CD8-positive, alpha-beta memory T cell (primary cell): ENCODE data around the gene ANKRD44. TPM values are rescaled to one million over a fixed set of nuclear protein-coding genes. Genes with fewer than 3 reads are reported as not detected.

Source experiments
- CTCF ChIA-PET: fragments of 350-600 bp; sonication (Branson Sonifier 250); formaldehyde crosslinking; loops from one replicate; lab custom pipeline; 2021; ENCODE audit warnings: antibody characterized with exemption; lab: Charles Lee
- POLR2A ChIA-PET: fragments of 350-600 bp; sonication (Branson Sonifier 250); formaldehyde crosslinking; loops from one replicate; lab custom pipeline; 2021; ENCODE audit warnings: antibody characterized with exemption; lab: Charles Lee
- DNase-seq, 5 donors: peaks; one replicate each; pipeline versions ENCODE4 v3.0.0 to v3.0.0-alpha.2; 2020 to 2022; ENCODE audit warnings: mixed read lengths in 1 of 5
- H3K27ac ChIP-seq: one replicate; pipeline ENCODE4 v1.7.0; 2013; ENCODE audit warnings: low read depth, mild to moderate bottlenecking, low read length, moderate library complexity
- H3K27me3 ChIP-seq: 2 replicates; pipeline ENCODE4 v1.7.0; 2013; ENCODE audit warnings: low read length, mild to moderate bottlenecking; ENCODE audit not compliant: insufficient read depth, poor library complexity, severe bottlenecking
- H3K36me3 ChIP-seq: 2 replicates; pipeline ENCODE4 v1.7.0; 2013; ENCODE audit warnings: mild to moderate bottlenecking, low read length, moderate library complexity; ENCODE audit not compliant: insufficient read depth
- H3K4me1 ChIP-seq: 2 replicates; pipeline ENCODE4 v1.7.0; 2013; ENCODE audit warnings: mild to moderate bottlenecking, low read length, moderate library complexity; ENCODE audit not compliant: insufficient read depth
- H3K4me3 ChIP-seq: 2 replicates; pipeline ENCODE4 v1.7.0; 2013; ENCODE audit warnings: mild to moderate bottlenecking, low read length
- H3K9me3 ChIP-seq: 2 replicates; pipeline ENCODE4 v1.7.0; 2013; ENCODE audit warnings: mild to moderate bottlenecking, low read length
- H3K27ac Mint-ChIP-seq, 8 donors: one replicate each; pipeline ENCODE4 v1.8.0; 2020 to 2021; ENCODE audit warnings: mixed read lengths in 8 of 8, mild to moderate bottlenecking in 6 of 8, inconsistent platforms in 3 of 8, moderate library complexity in 3 of 8
- H3K27me3 Mint-ChIP-seq, 2 donors: one replicate each; pipeline ENCODE4 v1.8.0; 2020 to 2021; ENCODE audit warnings: mixed read lengths in 2 of 2, mild to moderate bottlenecking in 1 of 2, moderate library complexity in 1 of 2
- H3K36me3 Mint-ChIP-seq, 3 donors: one replicate each; pipeline ENCODE4 v1.8.0; 2020 to 2021; ENCODE audit warnings: mixed read lengths in 3 of 3, inconsistent platforms in 1 of 3, mild to moderate bottlenecking in 1 of 3
- H3K4me1 Mint-ChIP-seq, 3 donors: one replicate each; pipeline ENCODE4 v1.8.0; 2020 to 2021; ENCODE audit warnings: mixed read lengths in 3 of 3, inconsistent platforms in 1 of 3, mild to moderate bottlenecking in 1 of 3
- H3K4me3 Mint-ChIP-seq, 7 donors: one replicate each; pipeline ENCODE4 v1.8.0; 2020 to 2021; ENCODE audit warnings: mixed read lengths in 7 of 7, mild to moderate bottlenecking in 6 of 7, moderate library complexity in 4 of 7, inconsistent platforms in 2 of 7
- H3K9me3 Mint-ChIP-seq, 5 donors: one replicate each; pipeline ENCODE4 v1.8.0; 2020 to 2022; ENCODE audit warnings: mixed read lengths in 5 of 5, mild to moderate bottlenecking in 3 of 5, moderate library complexity in 2 of 5, inconsistent platforms in 1 of 5
- polyA plus RNA-seq: library from polyadenylated mRNA; unstranded; fragments of 300-500 nt; fragmentation: Illumina TruSeq; gene quantifications from one replicate; pipeline ENCODE4 v1.2.3, GENCODE V29; 2021
- total RNA-seq, 2 experiments: library from RNA; stranded (reverse); gene quantifications; one replicate each; pipeline ENCODE4 v1.2.3, GENCODE V29; 2021

ANKRD44 gene
- total and polyA plus RNA-seq, 3 experiments from 2014 or later: 90.1 to 150 (median 142) TPM

GRCh38 chr2:197097578-197098366 is 212.8 kb downstream of the ANKRD44 start:
- ChIA-PET POLR2A (no interaction called here), CTCF (interaction anchor here (1.0 to 1.9 kb wide), 2 partner anchors 16 to 62 kb away, joined by 3 to 6 read pairs; no protein-coding TSS in a partner anchor)
- Histone ChIP-seq H3K27ac (no peak overlapping the region), H3K27me3 (no peaks in the 10 kb centered on the region), H3K4me1 (no peaks in the 10 kb centered on the region), H3K9me3 (no peaks in the 10 kb centered on the region), H3K4me3 (no peak overlapping the region), H3K36me3 (peaks cover 46% of the 10 kb centered on the region)
- no peak overlapping the region for H3K4me3 Mint-ChIP-seq
- H3K4me1 Mint-ChIP-seq: peaks cover 24 to 60% (median 51%) of the 10 kb centered on the region in 3 donors
- no peaks in the 10 kb centered on the region for H3K9me3 Mint-ChIP-seq
- DNase-seq: no peak
- H3K27me3 Mint-ChIP-seq: no peaks in the 10 kb centered on the region
- peaks cover 6 to 86% (median 35%) of the 10 kb centered on the region in 3 donors for H3K36me3 Mint-ChIP-seq
- H3K27ac Mint-ChIP-seq: peak overlapping the region in 5 of 8 donors; percentile 6 to 69 (median 17)

- no peak for DNase-seq
- H3K4me3 ChIP-seq: no peak overlapping the region
- CTCF ChIA-PET: interaction anchor here (1.9 kb wide), 1 partner anchor 17 kb away, joined by 6 read pairs; no protein-coding TSS in a partner anchor
- no peaks in the 10 kb centered on the region for H3K4me1 ChIP-seq
- peaks cover 52% of the 10 kb centered on the region for H3K36me3 ChIP-seq
- no peaks in the 10 kb centered on the region for H3K27me3 ChIP-seq
- Mint-ChIP-seq H3K27me3 (no peaks in the 10 kb centered on the region), H3K4me1 (peaks cover 21 to 53% (median 52%) of the 10 kb centered on the region in 3 donors), H3K27ac (peak overlapping the region in 3 of 8 donors; percentile 9 to 65 (median 18)), H3K9me3 (no peaks in the 10 kb centered on the region), H3K36me3 (peaks cover 9 to 87% (median 34%) of the 10 kb centered on the region in 3 donors), H3K4me3 (no peak overlapping the region)
- no peaks in the 10 kb centered on the region for H3K9me3 ChIP-seq
- POLR2A ChIA-PET: no interaction called here
- H3K27ac ChIP-seq: no peak overlapping the region
Observed at GRCh38 chr2:197096649-197097048, 213.9 kb downstream of the ANKRD44 start.

GRCh38 chr2:197092431-197092830 is 218.1 kb downstream of the ANKRD44 start:
- Histone ChIP-seq H3K4me1 (no peaks in the 10 kb centered on the region), H3K4me3 (no peak overlapping the region), H3K9me3 (no peaks in the 10 kb centered on the region), H3K27ac (no peak overlapping the region), H3K36me3 (peaks cover 38% of the 10 kb centered on the region), H3K27me3 (no peaks in the 10 kb centered on the region)
- H3K27me3 Mint-ChIP-seq: no peaks in the 10 kb centered on the region
- no peak for DNase-seq
- H3K4me1 Mint-ChIP-seq: peaks cover 22 to 50% (median 47%) of the 10 kb centered on the region in 3 donors
- peak overlapping the region in 4 of 8 donors; percentile 4 to 49 (median 17) for H3K27ac Mint-ChIP-seq
- ChIA-PET CTCF (no interaction called here), POLR2A (no interaction called here)
- H3K9me3 Mint-ChIP-seq: no peaks in the 10 kb centered on the region
- H3K4me3 Mint-ChIP-seq: no peak overlapping the region
- peaks cover 3 to 90% (median 34%) of the 10 kb centered on the region in 3 donors for H3K36me3 Mint-ChIP-seq

- Mint-ChIP-seq H3K4me3 (no peak overlapping the region), H3K27ac (peak overlapping the region in 3 of 8 donors; percentile 17 to 74 (median 29)), H3K27me3 (no peaks in the 10 kb centered on the region), H3K4me1 (peaks cover 24 to 49% (median 39%) of the 10 kb centered on the region in 3 donors), H3K36me3 (peaks cover 3 to 91% (median 32%) of the 10 kb centered on the region in 3 donors), H3K9me3 (no peaks in the 10 kb centered on the region)
- no peak overlapping the region for H3K27ac ChIP-seq
- H3K27me3 ChIP-seq: no peaks in the 10 kb centered on the region
- ChIA-PET POLR2A (interaction anchor here (0.6 to 0.7 kb wide), 2 partner anchors 40 to 154 kb away, joined by 3 read pairs; no protein-coding TSS in a partner anchor), CTCF (interaction anchor here (1.1 kb wide), 1 partner anchor 286 kb away, joined by 3 read pairs; no protein-coding TSS in a partner anchor)
- no peak for DNase-seq
- peaks cover 43% of the 10 kb centered on the region for H3K36me3 ChIP-seq
- no peak overlapping the region for H3K4me3 ChIP-seq
- H3K9me3 ChIP-seq: no peaks in the 10 kb centered on the region
- H3K4me1 ChIP-seq: no peaks in the 10 kb centered on the region
Observed at GRCh38 chr2:197090742-197091367, 219.7 kb downstream of the ANKRD44 start.

GRCh38 chr2:197089655-197090054 is 220.9 kb downstream of the ANKRD44 start:
- Mint-ChIP-seq H3K27me3 (no peaks in the 10 kb centered on the region), H3K27ac (peak overlapping the region in 6 of 8 donors; percentile 15 to 85 (median 76)), H3K4me3 (no peak overlapping the region), H3K36me3 (peaks cover 3 to 92% (median 34%) of the 10 kb centered on the region in 3 donors), H3K4me1 (peaks cover 21 to 44% (median 29%) of the 10 kb centered on the region in 3 donors), H3K9me3 (no peaks in the 10 kb centered on the region)
- CTCF ChIA-PET: no interaction called here
- Histone ChIP-seq H3K4me3 (no peak overlapping the region), H3K4me1 (no peaks in the 10 kb centered on the region), H3K27ac (no peak overlapping the region), H3K36me3 (peaks cover 32% of the 10 kb centered on the region), H3K27me3 (no peaks in the 10 kb centered on the region), H3K9me3 (no peaks in the 10 kb centered on the region)
- no peak for DNase-seq
- POLR2A ChIA-PET: no interaction called here

- Histone ChIP-seq H3K27ac (no peak overlapping the region), H3K4me1 (no peaks in the 10 kb centered on the region), H3K9me3 (no peaks in the 10 kb centered on the region), H3K27me3 (no peaks in the 10 kb centered on the region), H3K4me3 (no peak overlapping the region), H3K36me3 (peaks cover 38% of the 10 kb centered on the region)
- Mint-ChIP-seq H3K4me1 (peaks cover 19 to 44% (median 29%) of the 10 kb centered on the region in 3 donors), H3K27ac (peak overlapping the region in 6 of 8 donors; percentile 21 to 74 (median 52)), H3K36me3 (peaks cover 3 to 92% (median 37%) of the 10 kb centered on the region in 3 donors), H3K4me3 (no peak overlapping the region), H3K9me3 (no peaks in the 10 kb centered on the region), H3K27me3 (no peaks in the 10 kb centered on the region)
- POLR2A ChIA-PET: no interaction called here
- CTCF ChIA-PET: no interaction called here
- DNase-seq: no peak
Observed at GRCh38 chr2:197088694-197089093, 221.9 kb downstream of the ANKRD44 start.

- Histone ChIP-seq H3K4me3 (no peak overlapping the region), H3K27me3 (no peaks in the 10 kb centered on the region), H3K36me3 (peaks cover 51% of the 10 kb centered on the region), H3K27ac (no peak overlapping the region), H3K9me3 (no peaks in the 10 kb centered on the region), H3K4me1 (no peaks in the 10 kb centered on the region)
- H3K4me1 Mint-ChIP-seq: peaks cover 18 to 39% (median 24%) of the 10 kb centered on the region in 3 donors
- H3K9me3 Mint-ChIP-seq: no peaks in the 10 kb centered on the region
- no peak for DNase-seq
- H3K4me3 Mint-ChIP-seq: no peak overlapping the region
- ChIA-PET CTCF (interaction anchor here (0.9 to 1.2 kb wide), 3 partner anchors 10 to 51 kb away, joined by 3 read pairs; no protein-coding TSS in a partner anchor), POLR2A (interaction anchor here (0.5 kb wide), 1 partner anchor 165 kb away, joined by 4 read pairs; no protein-coding TSS in a partner anchor)
- H3K36me3 Mint-ChIP-seq: peaks cover 0 to 93% (median 39%) of the 10 kb centered on the region in 3 donors
- peak overlapping the region in 4 of 8 donors; percentile 40 to 77 (median 58) for H3K27ac Mint-ChIP-seq
- no peaks in the 10 kb centered on the region for H3K27me3 Mint-ChIP-seq
Observed at GRCh38 chr2:197086500-197086899, 224.1 kb downstream of the ANKRD44 start.
